ENCODE measurements around the gene ST8SIA6. TPM values are rescaled to one million over a fixed set of nuclear protein-coding genes. Genes with fewer than 3 reads are reported as not detected.
A peak's percentile ranks its signal among the peaks of the same experiment; 100 is the strongest.

ST8SIA6 gene
- total and polyA plus RNA-seq, 2 of the 8 experiments (the other 6 are each of a cell fraction or from before 2014, with no cell fraction given) = 0.70 to 1.1 TPM

- Histone ChIP-seq H3K56ac (replicated peaks; ENCODE audit: insufficient read length, low read depth, low read length) (peak overlapping the region; percentile 30), H3K9ac (replicated peaks in 1 of 4; ENCODE audit: extremely low read depth in 1 of 4, low read depth in 3 of 4, low read length in 3 of 4) (no peak overlapping the region), H3K36me3 (ENCODE audit: control insufficient read depth in 2 of 4, insufficient read depth in 4 of 4, low read length in 3 of 4) (no peaks in the 10 kb centered on the region), H4K20me1 (replicated peaks in 1 of 2; ENCODE audit: control insufficient read depth in 1 of 2, insufficient read depth in 2 of 2, low read length in 2 of 2) (no peaks in the 10 kb centered on the region), H3K27me3 (replicated peaks in 1 of 4; ENCODE audit: control insufficient read depth in 3 of 4, extremely low read depth in 1 of 4, insufficient read depth in 3 of 4, low read length in 3 of 4) (no peaks in the 10 kb centered on the region), H2BK20ac (ENCODE audit: low read length) (no peak overlapping the region), H3K23ac (ENCODE audit: insufficient read length) (no peak overlapping the region), H2BK120ac (replicated peaks; ENCODE audit: low read depth, low read length) (peak overlapping the region; percentile 83), H3K27ac (ENCODE audit: low read depth, low read length) (no peak overlapping the region), H2AK5ac (ENCODE audit: low read depth, low read length) (no peak overlapping the region), H4K8ac (ENCODE audit: extremely low read depth, insufficient read depth, low read length) (no peak overlapping the region), H4K5ac (ENCODE audit: insufficient read length, low read depth, low read length) (no peak overlapping the region), H3K79me1 (ENCODE audit: low read depth, low read length) (no peaks in the 10 kb centered on the region), H3K4ac (replicated peaks; ENCODE audit: insufficient read length, low read depth, low read length) (no peak overlapping the region), H3K9me3 (ENCODE audit: insufficient read depth in 2 of 2, low read depth in 1 of 2, low read length in 1 of 2) (no peaks in the 10 kb centered on the region), H3K4me2 (ENCODE audit: insufficient read depth in 1 of 2, low read depth in 2 of 2, low read length in 2 of 2) (peak overlapping the region in 1 of 2 experiments; percentile 8; a peak in 1 of 4 replicates), H3K23me2 (ENCODE audit: low read depth, low read length) (no peaks in the 10 kb centered on the region), H2AFZ (ENCODE audit: low read length) (no peak overlapping the region), H3K14ac (ENCODE audit: insufficient read length) (no peak overlapping the region), H3K18ac (ENCODE audit: extremely low read depth, low read length) (peak overlapping the region; percentile 27; the same call in 1 of the 2 replicates), H4K91ac (replicated peaks; ENCODE audit: insufficient read length, low read length) (peak overlapping the region; percentile 91), H2BK15ac (ENCODE audit: low read length) (no peak overlapping the region), H3K4me3 (ENCODE audit: extremely low read depth in 1 of 4, insufficient read depth in 2 of 4, low read depth in 3 of 4, low read length in 4 of 4) (no peak overlapping the region), H3K4me1 (replicated peaks in 1 of 4; ENCODE audit: control insufficient read depth in 3 of 4, insufficient read depth in 4 of 4, low read length in 3 of 4) (peaks cover 0 to 4% (median 0%) of the 10 kb centered on the region in 4 experiments; a peak in 2 of 7 replicates), H3K79me2 (ENCODE audit: control insufficient read depth in 1 of 2, insufficient read depth in 2 of 2, low read length in 2 of 2) (no peaks in the 10 kb centered on the region), H2BK12ac (ENCODE audit: low read depth, low read length) (no peak overlapping the region), H2BK5ac (ENCODE audit: low read depth, low read length) (no peak overlapping the region)
- DNase-seq (ENCODE audit: low read depth in 1 of 2, low spot score in 2 of 2) = no peak
- POLR2A ChIA-PET (ENCODE audit: partially characterized antibody) = interaction anchor here (1.6 kb wide), 1 partner anchor 12 kb away, joined by 4 read pairs; no protein-coding TSS in a partner anchor
- CTCF ChIA-PET (ENCODE audit: partially characterized antibody) = interaction anchor here (0.9 to 7.1 kb wide), 4 partner anchors 8 to 22 kb away, joined by 4 to 71 read pairs (median 8); no protein-coding TSS in a partner anchor
- FAIRE-seq = no peak
- WGBS, 2 experiments (ENCODE audit: extremely low coverage in 1 of 2, insufficient coverage in 1 of 2, insufficient read length in 1 of 2, insufficient replicate concordance in 2 of 2, low coverage in 1 of 2, low lambda C conversion rate in 2 of 2, missing lambda C conversion rate in 1 of 2) = 70% methylated on average over 6 of the region's 6 CpGs; no CpG with 5 or more reads in 1 of the 2 experiments
- TF ChIP-seq CBX8 (IDR thresholded peaks at IDR 0.05; ENCODE audit: borderline replicate concordance, low read depth, low read length) (no peak), NRF1 (IDR thresholded peaks at IDR 0.05; ENCODE audit: low read depth, low read length) (no peak), ATF3 (IDR thresholded peaks at IDR 0.05; ENCODE audit: insufficient read depth, low read depth, low read length) (no peak), SIX5 (IDR thresholded peaks at IDR 0.05; ENCODE audit: low read depth, low read length) (no peak), BACH1 (IDR thresholded peaks at IDR 0.05; ENCODE audit: low read length) (no peak), NANOG (IDR thresholded peaks at IDR 0.05; ENCODE audit: insufficient read depth, low read depth, low read length, poor library complexity, severe bottlenecking) (no peak), KDM4A (IDR thresholded peaks at IDR 0.05; ENCODE audit: low read depth, low read length, severe bottlenecking) (no peak), EGR1 (IDR thresholded peaks at IDR 0.05; ENCODE audit: borderline replicate concordance, low read depth, low read length) (no peak), SP2 (IDR thresholded peaks at IDR 0.05; ENCODE audit: low read length) (no peak), RFX5 (IDR thresholded peaks at IDR 0.05; ENCODE audit: borderline replicate concordance, low read depth, low read length) (no peak), EZH2 (IDR thresholded peaks at IDR 0.05; ENCODE audit: low read depth, low read length, severe bottlenecking) (no peak), TCF12 (IDR thresholded peaks at IDR 0.05; ENCODE audit: low read depth, low read length) (no peak)
These were observed 66.4 kb downstream of the ST8SIA6 start for GRCh38 chr10:17387861-17388503.

Measured in H1 (cell line).